ENCODE results near the gene FAM171A1. TPM values are rescaled to one million over a fixed set of nuclear protein-coding genes. Genes with fewer than 3 reads are reported as not detected.
"Not testable (repeated sequence)": the region's sequence is repeated elsewhere in the genome, so short reads cannot be mapped to it uniquely, and the experiment has no call there.

The FAM171A1 gene
- 55.9 TPM for polyA plus RNA-seq (2013, experiment 1 of 4)
- 51.8 TPM for polyA plus RNA-seq (2013, experiment 2 of 4)
- polyA plus RNA-seq (2013, experiment 3 of 4), result 43.6 TPM
- 49.8 TPM for polyA plus RNA-seq (2013, experiment 4 of 4)

- 2 to 3% methylated on average over 115 of the region's 115 CpGs for WGBS, 2 experiments
- Histone ChIP-seq H3K4me3 (ENCODE audit: insufficient read depth, low read depth, low read length) (peak within 1 kb of the TSS; percentile 56), H3K27me3 (ENCODE audit: control insufficient read depth, insufficient read depth, low read length, poor library complexity, severe bottlenecking) (peaks cover 20% of the 10 kb centered on the region), H3K4me1 (ENCODE audit: control insufficient read depth, insufficient read depth, low read length) (no peaks in the 10 kb centered on the region), H3K36me3 (ENCODE audit: control insufficient read depth, insufficient read depth, low read length) (no peaks in the 10 kb centered on the region), H3K27ac (ENCODE audit: insufficient read depth, low read depth, low read length, poor library complexity, severe bottlenecking) (no peak within 1 kb of the TSS), H3K9me3 (ENCODE audit: control insufficient read depth, low read length) (no peaks in the 10 kb centered on the region)
Observed at GRCh38 chr10:15370856-15371701, at the start of gene FAM171A1. FAM171A1 (minus strand) TSS chr10:15371289; CDS start chr10:15371052, 237 bp downstream.

- Histone ChIP-seq H3K36me3 (ENCODE audit: control insufficient read depth, insufficient read depth, low read length) (no peaks in the 10 kb centered on the region), H3K27ac (ENCODE audit: insufficient read depth, low read depth, low read length, poor library complexity, severe bottlenecking) (no peak overlapping the region), H3K4me1 (ENCODE audit: control insufficient read depth, insufficient read depth, low read length) (no peaks in the 10 kb centered on the region), H3K4me3 (ENCODE audit: insufficient read depth, low read depth, low read length) (no peak overlapping the region), H3K27me3 (ENCODE audit: control insufficient read depth, insufficient read depth, low read length, poor library complexity, severe bottlenecking) (no peaks in the 10 kb centered on the region), H3K9me3 (ENCODE audit: control insufficient read depth, low read length) (no peaks in the 10 kb centered on the region)
- WGBS, 2 experiments, result 86 to 88% methylated on average over 4 of the region's 4 CpGs
Observed at GRCh38 chr10:15420858-15421257, 49.8 kb upstream of the FAM171A1 start.

- no peak overlapping the region for H3K27ac ChIP-seq (ENCODE audit: insufficient read depth, low read depth, low read length, poor library complexity, severe bottlenecking)
- H3K9me3 ChIP-seq (ENCODE audit: control insufficient read depth, low read length), result no peaks in the 10 kb centered on the region
- no peaks in the 10 kb centered on the region for H3K27me3 ChIP-seq (ENCODE audit: control insufficient read depth, insufficient read depth, low read length, poor library complexity, severe bottlenecking)
- WGBS, 2 experiments, result 17 to 34% methylated on average over 1 to 2 of the region's 3 CpGs
- H3K36me3 ChIP-seq (ENCODE audit: control insufficient read depth, insufficient read depth, low read length), result no peaks in the 10 kb centered on the region
- H3K4me1 ChIP-seq (ENCODE audit: control insufficient read depth, insufficient read depth, low read length), result no peaks in the 10 kb centered on the region
- H3K4me3 ChIP-seq (ENCODE audit: insufficient read depth, low read depth, low read length), result no peak overlapping the region
Observed at GRCh38 chr10:15419279-15419874, 48.3 kb upstream of the FAM171A1 start.

- no peak overlapping the region for H3K27ac ChIP-seq (ENCODE audit: insufficient read depth, low read depth, low read length, poor library complexity, severe bottlenecking)
- H3K27me3 ChIP-seq (ENCODE audit: control insufficient read depth, insufficient read depth, low read length, poor library complexity, severe bottlenecking), result no peaks in the 10 kb centered on the region
- H3K4me3 ChIP-seq (ENCODE audit: insufficient read depth, low read depth, low read length), result no peak overlapping the region
- no peaks in the 10 kb centered on the region for H3K4me1 ChIP-seq (ENCODE audit: control insufficient read depth, insufficient read depth, low read length)
- no peaks in the 10 kb centered on the region for H3K9me3 ChIP-seq (ENCODE audit: control insufficient read depth, low read length)
- WGBS, 2 experiments, result 60% methylated on average over 1 of the region's 1 CpG; no CpG with 5 or more reads in 1 of the 2 experiments
- H3K36me3 ChIP-seq (ENCODE audit: control insufficient read depth, insufficient read depth, low read length), result no peaks in the 10 kb centered on the region
Observed at GRCh38 chr10:15416034-15416433, 44.9 kb upstream of the FAM171A1 start.

- no peaks in the 10 kb centered on the region for H3K9me3 ChIP-seq (ENCODE audit: control insufficient read depth, low read length)
- no peak overlapping the region for H3K4me3 ChIP-seq (ENCODE audit: insufficient read depth, low read depth, low read length)
- WGBS, 2 experiments, result 93 to 97% methylated on average over 3 to 4 of the region's 4 CpGs
- H3K27me3 ChIP-seq (ENCODE audit: control insufficient read depth, insufficient read depth, low read length, poor library complexity, severe bottlenecking), result no peaks in the 10 kb centered on the region
- no peaks in the 10 kb centered on the region for H3K36me3 ChIP-seq (ENCODE audit: control insufficient read depth, insufficient read depth, low read length)
- no peak overlapping the region for H3K27ac ChIP-seq (ENCODE audit: insufficient read depth, low read depth, low read length, poor library complexity, severe bottlenecking)
- no peaks in the 10 kb centered on the region for H3K4me1 ChIP-seq (ENCODE audit: control insufficient read depth, insufficient read depth, low read length)
Observed at GRCh38 chr10:15411010-15411409, 39.9 kb upstream of the FAM171A1 start.

GRCh38 chr10:15409350-15409749 lies 38.3 kb upstream of the FAM171A1 start:
- WGBS, 2 experiments, result 83 to 95% methylated on average over 2 of the region's 2 CpGs
- H3K9me3 ChIP-seq (ENCODE audit: control insufficient read depth, low read length); H3K27me3 ChIP-seq (ENCODE audit: control insufficient read depth, insufficient read depth, low read length, poor library complexity, severe bottlenecking); H3K4me3 ChIP-seq (ENCODE audit: insufficient read depth, low read depth, low read length); H3K36me3 ChIP-seq (ENCODE audit: control insufficient read depth, insufficient read depth, low read length); H3K27ac ChIP-seq (ENCODE audit: insufficient read depth, low read depth, low read length, poor library complexity, severe bottlenecking); H3K4me1 ChIP-seq (ENCODE audit: control insufficient read depth, insufficient read depth, low read length): not testable (repeated sequence)

- WGBS, 2 experiments, result 96 to 98% methylated on average over 4 to 5 of the region's 5 CpGs
- H3K9me3 ChIP-seq (ENCODE audit: control insufficient read depth, low read length), result no peaks in the 10 kb centered on the region
- no peak overlapping the region for H3K4me3 ChIP-seq (ENCODE audit: insufficient read depth, low read depth, low read length)
- no peak overlapping the region for H3K27ac ChIP-seq (ENCODE audit: insufficient read depth, low read depth, low read length, poor library complexity, severe bottlenecking)
- no peaks in the 10 kb centered on the region for H3K27me3 ChIP-seq (ENCODE audit: control insufficient read depth, insufficient read depth, low read length, poor library complexity, severe bottlenecking)
- no peaks in the 10 kb centered on the region for H3K36me3 ChIP-seq (ENCODE audit: control insufficient read depth, insufficient read depth, low read length)
- H3K4me1 ChIP-seq (ENCODE audit: control insufficient read depth, insufficient read depth, low read length), result no peaks in the 10 kb centered on the region
Observed at GRCh38 chr10:15408557-15408956, 37.5 kb upstream of the FAM171A1 start.

- Histone ChIP-seq H3K27me3 (ENCODE audit: control insufficient read depth, insufficient read depth, low read length, poor library complexity, severe bottlenecking) (no peaks in the 10 kb centered on the region), H3K4me1 (ENCODE audit: control insufficient read depth, insufficient read depth, low read length) (no peaks in the 10 kb centered on the region), H3K36me3 (ENCODE audit: control insufficient read depth, insufficient read depth, low read length) (no peaks in the 10 kb centered on the region), H3K27ac (ENCODE audit: insufficient read depth, low read depth, low read length, poor library complexity, severe bottlenecking) (no peak overlapping the region), H3K4me3 (ENCODE audit: insufficient read depth, low read depth, low read length) (no peak overlapping the region), H3K9me3 (ENCODE audit: control insufficient read depth, low read length) (no peaks in the 10 kb centered on the region)
- WGBS, 2 experiments, result 96 to 98% methylated on average over 3 of the region's 3 CpGs
Observed at GRCh38 chr10:15405319-15405718, 34.2 kb upstream of the FAM171A1 start.

GRCh38 chr10:15401382-15401781 lies 30.3 kb upstream of the FAM171A1 start:
- Histone ChIP-seq H3K4me3 (ENCODE audit: insufficient read depth, low read depth, low read length) (no peak overlapping the region), H3K27ac (ENCODE audit: insufficient read depth, low read depth, low read length, poor library complexity, severe bottlenecking) (no peak overlapping the region), H3K27me3 (ENCODE audit: control insufficient read depth, insufficient read depth, low read length, poor library complexity, severe bottlenecking) (no peaks in the 10 kb centered on the region), H3K9me3 (ENCODE audit: control insufficient read depth, low read length) (no peaks in the 10 kb centered on the region), H3K36me3 (ENCODE audit: control insufficient read depth, insufficient read depth, low read length) (no peaks in the 10 kb centered on the region), H3K4me1 (ENCODE audit: control insufficient read depth, insufficient read depth, low read length) (no peaks in the 10 kb centered on the region)

- H3K4me3 ChIP-seq (ENCODE audit: insufficient read depth, low read depth, low read length); H3K9me3 ChIP-seq (ENCODE audit: control insufficient read depth, low read length); H3K4me1 ChIP-seq (ENCODE audit: control insufficient read depth, insufficient read depth, low read length); H3K27me3 ChIP-seq (ENCODE audit: control insufficient read depth, insufficient read depth, low read length, poor library complexity, severe bottlenecking); H3K27ac ChIP-seq (ENCODE audit: insufficient read depth, low read depth, low read length, poor library complexity, severe bottlenecking); H3K36me3 ChIP-seq (ENCODE audit: control insufficient read depth, insufficient read depth, low read length): not testable (repeated sequence)
Observed at GRCh38 chr10:15400461-15400860, 29.4 kb upstream of the FAM171A1 start.
